Thyroid gland (tissue), 4 donors: ENCODE measurements around the gene DDX51.

Experiments
- CTCF ChIP-seq, 6 experiments: fragments of 200-600 bp in 3 of 6; fragments of 450-650 bp in 3 of 6; sonication (generic) in 3 of 6; IDR thresholded peaks; one replicate each; pipeline ENCODE4 v1.5.1; 2016 to 2019; ENCODE audit warnings: antibody characterized with exemption in 6 of 6, mild to moderate bottlenecking in 2 of 6, inconsistent platforms in 1 of 6, moderate library complexity in 1 of 6
- POLR2A ChIP-seq, 2 donors: fragments of 450-650 bp; IDR thresholded peaks; one replicate each; pipeline ENCODE4 v1.6.1; 2017; ENCODE audit warnings: antibody characterized with exemption in 2 of 2, mild to moderate bottlenecking in 2 of 2, moderate library complexity in 1 of 2

- TF ChIP-seq CTCF (IDR thresholded peaks at IDR 0.05) (no peak), POLR2A (IDR thresholded peaks at IDR 0.05) (no peak)
Observed at GRCh38 chr12:132117558-132117875, 26.6 kb downstream of the DDX51 start.
